HFFc6 (cell line): ENCODE results near the gene KCND3. TPM values are rescaled to one million over a fixed set of nuclear protein-coding genes. Genes with fewer than 3 reads are reported as not detected.

Experiments
- DNase-seq: peaks from one replicate; pipeline ENCODE4 v3.0.0-alpha.2; 2018
- H3K27ac Mint-ChIP-seq: 2 replicates; pipeline ENCODE4 v1.8.0; 2020; ENCODE audit warnings: mild to moderate bottlenecking, mixed read lengths
- H3K27me3 Mint-ChIP-seq: 2 replicates; pipeline ENCODE4 v1.8.0; 2021; ENCODE audit warnings: mild to moderate bottlenecking, moderate library complexity, mixed read lengths; ENCODE audit not compliant: insufficient read depth
- H3K36me3 Mint-ChIP-seq: 2 replicates; pipeline ENCODE4 v1.8.0; 2021; ENCODE audit warnings: low read depth, mixed read lengths
- H3K4me1 Mint-ChIP-seq: 2 replicates; pipeline ENCODE4 v1.8.0; 2020; ENCODE audit warnings: low read depth, mixed read lengths
- H3K4me3 Mint-ChIP-seq: 2 replicates; pipeline ENCODE4 v1.8.0; 2020; ENCODE audit warnings: mild to moderate bottlenecking, moderate library complexity, mixed read lengths
- H3K9me3 Mint-ChIP-seq: 2 replicates; pipeline ENCODE4 v1.8.0; 2020; ENCODE audit warnings: mild to moderate bottlenecking, mixed read lengths
- total RNA-seq, 6 experiments: library from RNA; stranded (reverse); fragmentation: NEBNext Ultra II Directional; extraction: Animal tissue kit (Norgen Biotek cat#: 25700); gene quantifications; 2 replicates in 1 of 6; 3 replicates in 5 of 6; pipeline ENCODE4 v1.2.3, GENCODE V29; 2021
- TF ChIP-seq, protein P1 (sequence below): fragments of 200-600 bp; sonication (generic); IDR thresholded peaks from 2 replicates; pipeline ENCODE4 v1.5.0; 2021; ENCODE audit warnings: antibody characterized with exemption, mild to moderate bottlenecking

The KCND3 gene
- total RNA-seq, 6 experiments from 2014 or later: 0.09 to 0.47 (median 0.12) TPM

DNA sequence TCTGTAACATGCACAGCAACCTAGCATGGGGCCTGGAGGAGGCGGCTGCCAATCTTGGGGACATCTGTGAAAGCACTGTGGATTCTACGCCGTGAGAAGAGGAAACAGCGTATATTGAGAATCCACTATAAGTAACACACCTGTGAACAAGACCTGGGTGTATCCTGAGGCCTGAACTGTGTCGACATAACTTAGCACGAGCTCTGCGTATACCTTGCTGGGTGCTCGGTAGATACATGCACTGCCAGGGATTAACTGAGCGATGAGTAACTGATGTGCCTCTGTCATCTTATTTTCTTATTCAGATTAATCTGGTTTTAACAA lies 175.2 kb downstream of the KCND3 start:
- no peak for DNase-seq
- TF ChIP-seq, protein P1, sequence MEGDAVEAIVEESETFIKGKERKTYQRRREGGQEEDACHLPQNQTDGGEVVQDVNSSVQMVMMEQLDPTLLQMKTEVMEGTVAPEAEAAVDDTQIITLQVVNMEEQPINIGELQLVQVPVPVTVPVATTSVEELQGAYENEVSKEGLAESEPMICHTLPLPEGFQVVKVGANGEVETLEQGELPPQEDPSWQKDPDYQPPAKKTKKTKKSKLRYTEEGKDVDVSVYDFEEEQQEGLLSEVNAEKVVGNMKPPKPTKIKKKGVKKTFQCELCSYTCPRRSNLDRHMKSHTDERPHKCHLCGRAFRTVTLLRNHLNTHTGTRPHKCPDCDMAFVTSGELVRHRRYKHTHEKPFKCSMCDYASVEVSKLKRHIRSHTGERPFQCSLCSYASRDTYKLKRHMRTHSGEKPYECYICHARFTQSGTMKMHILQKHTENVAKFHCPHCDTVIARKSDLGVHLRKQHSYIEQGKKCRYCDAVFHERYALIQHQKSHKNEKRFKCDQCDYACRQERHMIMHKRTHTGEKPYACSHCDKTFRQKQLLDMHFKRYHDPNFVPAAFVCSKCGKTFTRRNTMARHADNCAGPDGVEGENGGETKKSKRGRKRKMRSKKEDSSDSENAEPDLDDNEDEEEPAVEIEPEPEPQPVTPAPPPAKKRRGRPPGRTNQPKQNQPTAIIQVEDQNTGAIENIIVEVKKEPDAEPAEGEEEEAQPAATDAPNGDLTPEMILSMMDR: no peak
- Mint-ChIP-seq H3K4me1 (no peaks in the 10 kb centered on the region), H3K36me3 (no peaks in the 10 kb centered on the region), H3K27me3 (peaks cover 50% of the 10 kb centered on the region), H3K4me3 (no peak overlapping the region), H3K27ac (no peak overlapping the region), H3K9me3 (no peaks in the 10 kb centered on the region)

- TF ChIP-seq, protein P1: peak; percentile 39; the same call in 1 of the 2 replicates
These were observed 175.8 kb downstream of the KCND3 start for GRCh38 chr1:111813440-111814304.

DNA sequence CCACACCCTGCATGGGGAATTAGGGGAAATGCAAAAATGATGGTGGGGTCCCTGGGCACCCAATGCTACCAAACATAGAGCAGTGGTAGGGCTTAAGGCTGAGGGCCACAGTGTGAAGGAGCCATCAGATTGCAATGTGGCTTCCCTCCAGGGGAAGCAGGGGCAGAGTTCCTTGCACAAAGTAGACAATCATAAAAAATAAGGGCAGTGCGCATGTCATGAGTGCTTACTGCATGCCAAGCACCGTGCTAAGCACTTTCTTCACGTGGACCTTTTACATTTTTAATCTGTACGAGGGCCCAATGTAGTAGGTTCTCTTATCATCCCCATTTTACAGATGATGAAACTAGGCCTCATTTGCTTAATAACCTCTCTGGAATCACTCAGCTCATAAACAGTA lies 177.2 kb downstream of the KCND3 start:
- Mint-ChIP-seq H3K27me3 (peaks cover 50% of the 10 kb centered on the region), H3K4me1 (no peaks in the 10 kb centered on the region)

More at GRCh38 chr1:111813440-111814304, 175.8 kb downstream of the KCND3 start:
- Mint-ChIP-seq H3K9me3 (no peaks in the 10 kb centered on the region), H3K36me3 (no peaks in the 10 kb centered on the region), H3K27me3 (peaks cover 53% of the 10 kb centered on the region), H3K4me3 (no peak overlapping the region), H3K27ac (no peak overlapping the region), H3K4me1 (no peaks in the 10 kb centered on the region)
- no peak for DNase-seq

DNA sequence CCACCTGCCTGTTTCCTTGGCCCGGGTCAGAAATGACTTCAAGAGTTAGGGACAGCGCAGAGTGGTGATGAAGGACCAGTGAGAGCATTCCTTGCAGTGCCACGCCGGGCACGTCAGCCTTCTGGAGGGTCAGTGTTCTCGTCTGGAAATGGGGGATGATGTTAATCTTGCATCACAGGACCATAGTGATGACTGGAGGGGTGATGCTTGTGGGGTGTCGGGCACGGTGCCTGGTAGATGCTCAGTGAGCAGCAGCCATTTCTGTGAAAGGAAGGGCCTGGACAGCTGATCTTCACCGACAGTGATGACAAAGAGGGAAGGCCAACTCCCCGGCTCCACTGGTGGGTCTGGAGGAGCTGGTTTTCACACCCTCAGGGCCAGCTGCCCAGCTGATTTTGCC lies 177.6 kb downstream of the KCND3 start:
- Mint-ChIP-seq H3K27me3 (peaks cover 47% of the 10 kb centered on the region), H3K4me1 (no peaks in the 10 kb centered on the region), H3K4me3 (no peak overlapping the region), H3K9me3 (no peaks in the 10 kb centered on the region), H3K27ac (no peak overlapping the region), H3K36me3 (no peaks in the 10 kb centered on the region)
- no peak for DNase-seq
- TF ChIP-seq, protein P1: no peak

More for the DNA sequence above, 177.2 kb downstream of the KCND3 start:
- TF ChIP-seq, protein P1: no peak
- no peak for DNase-seq
- H3K4me3 Mint-ChIP-seq: no peak overlapping the region
- no peaks in the 10 kb centered on the region for H3K36me3 Mint-ChIP-seq
- no peak overlapping the region for H3K27ac Mint-ChIP-seq
- no peaks in the 10 kb centered on the region for H3K9me3 Mint-ChIP-seq

DNA sequence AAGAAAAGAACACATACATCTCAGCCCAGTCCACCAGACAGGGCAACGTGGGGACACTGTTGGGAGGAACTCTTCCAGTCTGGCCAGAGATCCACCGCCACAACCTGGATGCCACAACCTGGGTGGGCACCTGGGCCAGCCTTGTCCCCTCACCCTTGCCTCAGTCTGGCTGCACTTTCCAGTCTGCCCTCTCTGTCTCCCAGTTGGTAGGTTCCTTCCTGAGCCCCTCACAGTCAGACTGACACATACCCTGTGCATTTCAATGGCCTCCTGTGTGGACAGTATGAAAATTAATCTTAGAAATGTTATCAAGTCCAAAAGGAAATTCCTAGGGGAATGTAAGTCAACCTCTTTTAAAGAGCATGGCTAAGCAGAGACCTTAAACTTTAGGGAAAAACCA lies 184.2 kb downstream of the KCND3 start:
- Mint-ChIP-seq H3K9me3 (no peaks in the 10 kb centered on the region), H3K4me1 (no peaks in the 10 kb centered on the region), H3K36me3 (no peaks in the 10 kb centered on the region), H3K4me3 (no peak overlapping the region), H3K27ac (no peak overlapping the region), H3K27me3 (peaks cover 72% of the 10 kb centered on the region)
- DNase-seq: no peak
- TF ChIP-seq, protein P1: no peak
